ENCODE data around the gene POU2AF2. TPM values are rescaled to one million over a fixed set of nuclear protein-coding genes. Genes with fewer than 3 reads are reported as not detected.

POU2AF2 gene
- polyA plus RNA-seq, 1 donor from 2014 or later: not detected

- TF ChIP-seq POLR2AphosphoS5 (IDR thresholded peaks at IDR 0.05): no peak
- no peak for TF ChIP-seq REST (IDR thresholded peaks at IDR 0.05; ENCODE audit: borderline replicate concordance)
- TF ChIP-seq CTCF (IDR thresholded peaks at IDR 0.05; ENCODE audit: poor library complexity, severe bottlenecking): no peak
- no peak for TF ChIP-seq SMC3 (conservative IDR thresholded peaks at IDR 0.05; ENCODE audit: poor library complexity)
- no peak for TF ChIP-seq EP300 (conservative IDR thresholded peaks at IDR 0.05; ENCODE audit: poor library complexity, severe bottlenecking)
- no peak for TF ChIP-seq MXI1 (conservative IDR thresholded peaks at IDR 0.05; ENCODE audit: poor library complexity, severe bottlenecking)
- no peak for TF ChIP-seq RAD21 (conservative IDR thresholded peaks at IDR 0.05)
- TF ChIP-seq TAF1 (IDR thresholded peaks at IDR 0.05; ENCODE audit: low read depth): no peak
- no peak for TF ChIP-seq EZH2 (IDR thresholded peaks at IDR 0.05; ENCODE audit: borderline replicate concordance, insufficient read depth, low read length, poor library complexity, severe bottlenecking)
- Histone ChIP-seq H3K9ac (ENCODE audit: low read length) (no peak overlapping the region), H3K4me3 (ENCODE audit: low read length) (no peak overlapping the region), H3K9me2 (ENCODE audit: insufficient read depth, low read length) (no peaks in the 10 kb centered on the region), H3K9me3 (ENCODE audit: low read length) (no peaks in the 10 kb centered on the region), H3K4me2 (ENCODE audit: low read length) (no peak overlapping the region), H3K79me2 (replicated peaks; ENCODE audit: insufficient read depth, low read length) (no peaks in the 10 kb centered on the region), H2AFZ (ENCODE audit: low read depth, low read length) (no peak overlapping the region), H4K20me1 (ENCODE audit: insufficient read depth) (no peaks in the 10 kb centered on the region), H3K27me3 (ENCODE audit: insufficient read depth, low read depth, low read length) (peaks cover 33% of the 10 kb centered on the region), H3K27ac (ENCODE audit: low read length) (no peak overlapping the region), H3F3A (ENCODE audit: insufficient read depth, low read length, poor library complexity, severe bottlenecking) (no peaks in the 10 kb centered on the region), H3K36me3 (ENCODE audit: insufficient read depth, low read length) (no peaks in the 10 kb centered on the region)
Observed at GRCh38 chr11:111302298-111302697, 56.8 kb downstream of the POU2AF2 start.

GRCh38 chr11:111303461-111303860 is 57.9 kb downstream of the POU2AF2 start:
- H3K27me3 ChIP-seq (ENCODE audit: insufficient read depth, low read depth, low read length): peaks cover 23% of the 10 kb centered on the region
- no peaks in the 10 kb centered on the region for H3K9me3 ChIP-seq (ENCODE audit: low read length)
- no peaks in the 10 kb centered on the region for H3K9me2 ChIP-seq (ENCODE audit: insufficient read depth, low read length)
- no peak overlapping the region for H3K4me3 ChIP-seq (ENCODE audit: low read length)
- H3K27ac ChIP-seq (ENCODE audit: low read length): no peak overlapping the region
- TF ChIP-seq TAF1 (IDR thresholded peaks at IDR 0.05; ENCODE audit: low read depth) (no peak), CTCF (IDR thresholded peaks at IDR 0.05; ENCODE audit: poor library complexity, severe bottlenecking) (no peak), RAD21 (conservative IDR thresholded peaks at IDR 0.05) (no peak), MXI1 (conservative IDR thresholded peaks at IDR 0.05; ENCODE audit: poor library complexity, severe bottlenecking) (no peak), REST (IDR thresholded peaks at IDR 0.05; ENCODE audit: borderline replicate concordance) (no peak), EZH2 (IDR thresholded peaks at IDR 0.05; ENCODE audit: borderline replicate concordance, insufficient read depth, low read length, poor library complexity, severe bottlenecking) (no peak), EP300 (conservative IDR thresholded peaks at IDR 0.05; ENCODE audit: poor library complexity, severe bottlenecking) (no peak), POLR2AphosphoS5 (IDR thresholded peaks at IDR 0.05) (no peak), SMC3 (conservative IDR thresholded peaks at IDR 0.05; ENCODE audit: poor library complexity) (no peak)
- H3K9ac ChIP-seq (ENCODE audit: low read length): no peak overlapping the region
- H4K20me1 ChIP-seq (ENCODE audit: insufficient read depth): no peaks in the 10 kb centered on the region
- H3K36me3 ChIP-seq (ENCODE audit: insufficient read depth, low read length): no peaks in the 10 kb centered on the region
- H2AFZ ChIP-seq (ENCODE audit: low read depth, low read length): no peak overlapping the region
- no peak overlapping the region for H3K4me2 ChIP-seq (ENCODE audit: low read length)
- no peaks in the 10 kb centered on the region for H3F3A ChIP-seq (ENCODE audit: insufficient read depth, low read length, poor library complexity, severe bottlenecking)
- H3K79me2 ChIP-seq (replicated peaks; ENCODE audit: insufficient read depth, low read length): no peaks in the 10 kb centered on the region
